ENCODE measurements around the gene DNAJC3.
"Not testable (repeated sequence)": the region's sequence is repeated elsewhere in the genome, so short reads cannot be mapped to it uniquely, and the experiment has no call there.

Gene DNAJC3

GRCh38 chr13:95707035-95707434 is 30.1 kb downstream of the DNAJC3 start:
- TF ChIP-seq CTCF (IDR thresholded peaks at IDR 0.05; ENCODE audit: low read depth, low read length, missing control alignments), result no peak
- H3K4me3 ChIP-seq (ENCODE audit: low read depth, low read length), result no peak overlapping the region
- DNase-seq (ENCODE audit: low read depth), result no peak

- H3K4me3 ChIP-seq (ENCODE audit: low read depth, low read length), result no peak overlapping the region
- no peak for DNase-seq (ENCODE audit: low read depth)
- no peak for TF ChIP-seq CTCF (IDR thresholded peaks at IDR 0.05; ENCODE audit: low read depth, low read length, missing control alignments)
Measured at GRCh38 chr13:95707442-95708390, 30.8 kb downstream of the DNAJC3 start.

GRCh38 chr13:95708391-95708774 is 31.4 kb downstream of the DNAJC3 start:
- no peak overlapping the region for H3K4me3 ChIP-seq (ENCODE audit: low read depth, low read length)
- no peak for DNase-seq (ENCODE audit: low read depth)
- TF ChIP-seq CTCF (IDR thresholded peaks at IDR 0.05; ENCODE audit: low read depth, low read length, missing control alignments), result no peak

GRCh38 chr13:95708811-95709500 is 32.0 kb downstream of the DNAJC3 start:
- H3K4me3 ChIP-seq (ENCODE audit: low read depth, low read length), result no peak overlapping the region
- DNase-seq (ENCODE audit: low read depth), result no peak
- TF ChIP-seq CTCF (IDR thresholded peaks at IDR 0.05; ENCODE audit: low read depth, low read length, missing control alignments), result no peak

GRCh38 chr13:95710313-95710712 is 33.4 kb downstream of the DNAJC3 start:
- H3K4me3 ChIP-seq (ENCODE audit: low read depth, low read length), result no peak overlapping the region
- DNase-seq (ENCODE audit: low read depth), result no peak
- TF ChIP-seq CTCF (IDR thresholded peaks at IDR 0.05; ENCODE audit: low read depth, low read length, missing control alignments), result no peak

- DNase-seq (ENCODE audit: low read depth); H3K4me3 ChIP-seq (ENCODE audit: low read depth, low read length): not testable (repeated sequence)
Measured at GRCh38 chr13:95712846-95713245, 35.9 kb downstream of the DNAJC3 start.

- DNase-seq (ENCODE audit: low read depth), result no peak
- H3K4me3 ChIP-seq (ENCODE audit: low read depth, low read length), result no peak overlapping the region
- TF ChIP-seq CTCF (IDR thresholded peaks at IDR 0.05; ENCODE audit: low read depth, low read length, missing control alignments), result no peak
Measured at GRCh38 chr13:95713651-95714050, 36.7 kb downstream of the DNAJC3 start.

Measured in GM12864 (cell line).